Stimulated activated CD4-positive, alpha-beta T cell treated with anti-CD3 and anti-CD28 coated beads, TNF-alpha, amount 100 ng/mL, for 48 hours (primary cell): Measurements from ENCODE around the gene RMRP.
"Not testable (repeated sequence)": the region's sequence is repeated elsewhere in the genome, so short reads cannot be mapped to it uniquely, and the experiment has no call there.

ENCODE experiments used
- DNase-seq, 3 donors: peaks; one replicate each; pipeline ENCODE4 v3.0.0-alpha.2; 2020; ENCODE audit warnings: low read depth in 3 of 3

Gene RMRP

DNA sequence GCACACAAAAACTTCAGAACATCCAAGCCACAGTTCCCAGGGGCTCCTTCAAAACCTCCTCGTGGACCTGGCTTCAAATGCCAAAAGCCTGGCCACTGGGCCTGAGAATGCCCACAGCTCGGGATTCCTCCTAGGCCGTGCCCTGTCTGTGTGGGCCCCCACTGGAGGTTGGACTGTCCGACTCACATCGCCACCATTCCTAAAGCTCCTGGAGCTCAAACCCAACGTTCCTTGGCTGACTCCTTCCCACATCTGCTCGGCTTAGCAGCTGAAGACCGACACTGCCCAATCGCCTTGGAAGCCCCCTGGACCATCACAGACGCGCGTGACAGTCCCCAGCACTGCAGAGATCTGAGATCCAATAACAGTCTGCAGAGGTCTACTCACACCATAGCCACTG lies 14.8 kb downstream of the RMRP start:
- no peak for DNase-seq

DNA sequence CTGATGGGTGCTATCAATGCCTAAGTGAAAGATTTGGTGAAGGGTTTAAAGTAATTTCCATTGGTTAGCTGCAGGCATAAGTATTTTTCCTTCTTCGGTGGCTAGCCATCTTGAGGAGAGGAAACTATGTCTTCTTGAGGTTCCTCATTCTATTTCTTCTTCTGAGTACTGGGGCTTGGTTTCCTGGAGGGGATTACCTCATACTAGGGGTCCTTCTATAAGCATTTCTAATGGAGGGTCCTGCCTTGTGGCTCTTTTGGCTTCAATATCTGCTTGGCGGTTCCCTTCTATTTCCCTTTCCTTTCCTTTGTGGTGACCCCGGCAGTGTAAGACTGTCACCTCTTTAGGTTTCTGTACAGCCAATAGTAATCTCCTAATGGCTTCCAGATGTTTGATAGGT lies 16.3 kb downstream of the RMRP start:
- not testable (repeated sequence) for DNase-seq

- DNase-seq = not testable (repeated sequence)
These were observed 17.4 kb downstream of the RMRP start for GRCh38 chr9:35640431-35640830.

DNA sequence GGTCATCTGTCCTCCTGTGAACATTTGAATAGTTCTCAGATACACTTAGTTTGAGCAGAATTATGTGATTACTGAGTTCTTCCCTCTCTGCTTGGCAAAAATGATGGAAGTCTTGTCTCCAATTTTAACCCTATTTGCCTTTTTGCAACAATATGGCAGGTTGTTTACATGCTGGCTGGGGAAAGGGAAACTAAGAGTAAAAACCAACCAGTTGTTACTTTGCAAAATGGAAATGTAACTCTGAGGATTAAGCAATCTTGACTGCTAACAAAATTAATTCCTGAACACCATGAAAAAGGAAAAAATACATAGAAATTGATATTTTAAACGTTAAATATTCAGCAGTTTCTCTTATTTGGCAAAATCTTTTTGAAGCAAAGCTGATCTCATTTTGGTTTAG lies 18.2 kb downstream of the RMRP start:
- no peak for DNase-seq

DNA sequence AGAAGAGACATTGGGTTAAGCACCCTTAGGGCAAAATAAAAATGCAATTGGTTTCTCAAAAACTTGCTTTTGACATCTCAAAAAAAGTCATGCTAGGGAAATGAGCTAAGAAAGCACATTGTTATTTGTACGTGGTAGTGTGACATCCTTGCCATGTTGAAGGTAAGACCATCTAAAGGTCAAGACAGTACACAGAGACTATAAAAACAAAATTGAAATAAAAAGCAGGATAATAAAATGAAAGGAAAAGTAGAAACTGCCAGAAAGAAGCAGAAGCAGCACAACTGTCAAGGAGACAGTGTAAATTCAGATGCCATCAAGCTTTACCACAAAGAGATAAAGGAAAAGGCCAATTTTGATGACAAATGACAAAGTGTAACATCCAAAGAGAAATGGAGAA lies 18.6 kb downstream of the RMRP start:
- not testable (repeated sequence) for DNase-seq

GRCh38 chr9:35638751-35639150 lies 19.1 kb downstream of the RMRP start:
- not testable (repeated sequence) for DNase-seq

GRCh38 chr9:35637427-35637955 lies 20.3 kb downstream of the RMRP start:
- DNase-seq = not testable (repeated sequence)

DNA sequence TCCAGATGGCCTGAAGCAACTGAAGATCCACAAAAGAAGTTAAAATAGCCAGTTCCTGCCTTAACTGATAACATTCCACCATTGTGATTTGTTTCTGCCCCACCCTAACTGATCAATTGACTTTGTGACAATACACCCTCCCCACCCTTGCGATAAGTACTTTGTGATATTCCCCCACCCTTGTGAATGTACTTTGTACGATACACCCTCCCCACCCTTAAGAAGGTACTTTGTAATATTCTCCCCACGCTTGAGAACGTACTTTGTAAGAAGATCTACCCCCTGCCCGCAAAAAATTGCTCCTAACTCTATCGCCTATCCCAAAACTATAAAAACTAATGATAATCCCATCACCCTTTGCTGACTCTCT lies 21.0 kb downstream of the RMRP start:
- not testable (repeated sequence) for DNase-seq

DNA sequence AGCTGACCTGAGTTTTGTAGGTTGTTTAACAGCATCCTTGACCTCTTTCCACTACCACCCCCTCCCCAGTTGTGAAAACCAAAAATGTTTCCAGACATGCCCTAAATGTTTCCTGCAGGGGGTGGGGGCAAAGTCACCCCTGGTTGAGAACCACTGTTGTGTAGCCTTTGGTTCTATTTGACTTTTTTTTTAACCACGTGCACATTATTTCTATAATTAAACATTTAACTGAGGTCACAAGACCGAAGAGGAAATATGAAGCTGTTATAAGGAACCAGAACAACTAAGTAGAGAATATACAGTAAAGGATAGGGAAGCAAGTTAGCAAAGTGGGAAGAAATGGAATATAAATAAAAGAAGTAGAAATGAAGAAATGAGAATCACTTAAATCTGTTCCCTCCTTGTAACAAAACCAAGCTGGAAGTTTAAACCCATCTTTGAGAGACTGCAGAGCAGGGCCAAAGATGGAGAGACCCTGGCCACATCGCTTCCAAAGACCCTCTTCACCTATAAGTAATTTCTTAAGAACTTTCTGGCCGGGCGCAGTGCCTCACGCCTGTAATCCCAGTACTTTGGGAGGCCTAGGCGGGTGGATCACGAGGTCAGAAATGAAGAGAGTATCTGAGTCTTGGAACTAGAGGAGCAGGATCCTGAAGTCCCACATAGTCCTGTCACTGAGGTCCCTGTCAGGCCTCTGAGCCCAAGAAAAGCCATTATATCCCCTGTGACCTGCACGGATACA lies 21.5 kb downstream of the RMRP start:
- no peak for DNase-seq

GRCh38 chr9:35635730-35636129 lies 22.1 kb downstream of the RMRP start:
- no peak for DNase-seq

GRCh38 chr9:35629597-35629996 lies 28.2 kb downstream of the RMRP start:
- no peak for DNase-seq

DNA sequence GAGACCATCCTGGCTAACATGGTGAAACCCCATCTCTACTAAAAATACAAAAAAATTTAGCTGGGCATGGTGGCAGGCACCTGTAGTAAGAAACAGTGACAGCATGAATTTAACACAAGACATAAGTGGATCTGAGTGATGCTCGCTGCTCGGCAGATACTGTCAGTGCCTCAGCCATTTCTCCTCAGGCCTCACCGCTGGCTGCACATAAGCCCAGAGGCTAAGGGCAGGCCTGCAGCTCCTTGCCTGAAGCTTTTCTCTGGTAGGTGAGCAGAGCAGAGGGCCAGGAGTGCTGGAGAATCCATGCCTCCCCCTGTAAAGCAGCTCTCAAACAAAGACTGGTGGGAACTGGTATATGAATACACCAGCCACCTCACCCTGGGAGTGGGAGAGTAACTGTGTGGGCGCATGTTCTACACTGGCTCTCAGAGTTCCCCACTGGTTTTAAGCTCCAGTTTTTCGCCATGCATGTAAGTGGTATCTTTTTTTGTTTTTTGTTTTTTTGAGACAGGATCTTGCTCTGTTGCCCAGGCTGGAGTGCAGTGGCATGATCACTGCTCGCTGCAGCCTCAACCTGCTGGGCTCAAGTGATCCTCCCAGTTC lies 29.3 kb downstream of the RMRP start:
- DNase-seq = no peak

- no peak for DNase-seq
These were observed 30.2 kb downstream of the RMRP start for GRCh38 chr9:35627575-35627974.

DNA sequence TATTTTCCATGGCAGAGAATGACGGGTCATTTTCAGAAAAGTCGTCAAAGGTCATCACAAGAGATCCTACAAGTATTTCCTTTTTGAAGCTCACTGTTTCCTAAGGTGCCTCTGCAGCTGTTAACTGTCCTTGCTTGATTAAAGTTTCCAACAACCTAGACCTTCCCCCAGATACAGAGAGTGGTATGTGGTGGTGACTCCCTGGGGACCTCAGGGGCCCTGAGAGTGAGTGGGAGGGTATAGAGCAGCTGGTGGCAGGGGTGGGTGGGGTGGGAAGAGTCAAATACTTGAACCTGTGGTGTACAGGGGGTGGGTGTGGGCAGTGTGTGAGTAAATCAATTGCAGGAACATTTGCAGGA lies 38.0 kb downstream of the RMRP start:
- peak in 1 of 3 donors; percentile 31 for DNase-seq

DNA sequence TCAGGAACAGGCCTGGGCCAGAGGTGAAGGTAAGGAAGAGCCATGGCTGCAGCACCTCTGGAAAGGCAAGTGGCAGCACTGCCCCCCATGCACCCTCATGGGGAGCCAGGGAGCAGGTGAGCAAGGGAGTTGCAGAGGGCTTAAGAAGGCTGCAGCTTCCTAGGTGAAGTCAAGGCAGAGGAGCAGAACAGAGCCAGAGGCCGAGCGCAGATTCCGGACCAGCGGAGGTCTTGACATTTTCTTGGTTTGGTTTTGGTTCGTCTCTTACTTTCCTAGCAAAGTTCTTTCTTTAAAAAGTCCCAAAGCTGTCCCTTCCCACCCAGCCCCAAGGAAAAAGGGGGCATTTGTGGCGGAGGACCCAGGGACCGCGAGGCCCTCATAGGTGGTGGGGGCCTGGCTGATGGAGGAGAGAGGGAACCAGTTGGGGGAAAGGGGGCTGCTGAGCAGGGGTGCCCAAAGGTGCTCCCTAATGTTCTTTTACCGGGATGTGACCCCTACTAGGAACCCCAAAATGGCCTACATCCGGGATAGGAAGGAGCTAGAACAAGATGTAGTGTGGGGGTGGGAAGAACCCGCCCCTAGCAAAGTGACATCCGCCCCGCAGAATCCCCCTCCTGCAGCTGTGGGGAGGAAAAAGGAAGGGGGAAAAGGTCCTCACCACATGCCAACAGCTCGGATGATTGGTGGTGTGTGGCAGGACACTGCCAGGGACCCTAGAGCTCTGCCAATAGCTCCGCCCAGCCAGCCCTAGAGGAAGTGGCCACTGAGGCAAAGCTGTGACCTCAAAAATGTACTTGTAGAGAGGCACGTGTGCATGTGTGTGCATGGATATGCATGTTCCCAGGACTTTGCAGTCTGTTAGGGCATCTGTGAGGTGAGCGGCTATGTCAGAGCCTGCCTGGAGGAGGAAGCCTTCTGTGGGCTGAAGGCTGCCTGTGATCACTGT lies 38.7 kb downstream of the RMRP start:
- DNase-seq = peak in 2 of 3 donors; percentile 28 to 32

- no peak for DNase-seq
These were observed 39.5 kb downstream of the RMRP start, which contains the start of gene CD72 for GRCh38 chr9:35618325-35618727. Gene CD72 (minus strand): TSS chr9:35618413. CDS start chr9:35618303, 110 bp downstream.

DNA sequence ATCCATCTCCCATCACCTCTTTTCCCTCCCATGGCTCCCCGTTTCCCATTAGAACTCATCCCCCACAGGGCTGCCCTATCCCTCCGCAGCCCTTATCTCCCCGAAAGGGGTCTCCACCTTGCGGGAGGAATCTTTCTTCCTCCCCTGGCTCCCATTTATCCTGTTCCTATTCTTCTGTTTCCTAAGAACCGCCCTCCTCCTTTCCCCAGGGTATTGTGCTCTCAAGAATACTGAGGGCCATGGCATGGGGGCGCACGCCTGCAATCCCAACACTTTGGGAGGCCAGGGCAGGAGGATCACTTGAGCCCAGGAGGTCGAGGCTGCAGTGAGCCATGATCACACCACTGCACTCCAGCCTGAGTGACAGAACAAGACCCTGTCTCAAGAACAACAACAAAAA lies 40.3 kb downstream of the RMRP start:
- DNase-seq = no peak

DNA sequence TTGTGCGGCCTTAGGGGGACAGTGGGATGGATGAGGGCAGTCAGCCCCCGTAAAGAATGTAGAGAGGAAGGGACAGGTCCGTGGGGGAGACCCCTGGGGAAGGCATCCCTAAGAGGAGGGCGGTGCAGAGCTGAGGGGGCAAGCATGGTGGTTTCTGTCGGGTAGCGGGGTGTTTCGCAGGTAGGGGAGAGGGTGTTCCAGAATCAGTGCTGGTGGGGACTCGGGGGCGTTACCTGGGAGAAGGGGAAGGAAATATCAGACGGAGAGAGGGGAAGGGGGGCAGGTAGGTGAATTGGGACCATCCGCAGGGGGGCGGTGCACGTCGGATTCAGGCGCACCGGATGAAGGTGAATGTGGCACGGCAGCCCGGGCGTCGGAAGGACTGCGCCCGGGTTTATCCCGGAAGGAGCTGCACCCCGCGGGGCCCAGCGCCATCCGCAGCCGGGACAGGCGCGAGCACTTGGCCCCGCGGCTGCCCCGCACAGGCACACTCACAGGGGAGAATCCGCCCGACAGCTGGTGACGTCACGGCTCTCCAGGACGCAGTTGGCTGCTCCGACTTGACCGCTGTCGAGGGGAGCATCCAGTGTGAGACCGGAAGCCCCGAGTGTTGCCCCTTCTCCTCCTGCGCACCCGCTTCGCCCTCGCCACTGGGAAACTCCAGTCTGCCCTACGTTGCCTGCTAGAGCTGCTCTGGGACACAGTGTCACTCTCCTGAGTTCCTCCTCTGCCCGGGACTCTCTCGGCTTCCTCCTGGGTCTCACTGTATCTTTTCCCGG lies 40.9 kb downstream of the RMRP start:
- peak in 2 of 3 donors; percentile 24 to 59 for DNase-seq

- DNase-seq = no peak
These were observed 41.7 kb downstream of the RMRP start for GRCh38 chr9:35615981-35616680.

GRCh38 chr9:35612843-35613242 lies 45.0 kb downstream of the RMRP start:
- DNase-seq = no peak

DNA sequence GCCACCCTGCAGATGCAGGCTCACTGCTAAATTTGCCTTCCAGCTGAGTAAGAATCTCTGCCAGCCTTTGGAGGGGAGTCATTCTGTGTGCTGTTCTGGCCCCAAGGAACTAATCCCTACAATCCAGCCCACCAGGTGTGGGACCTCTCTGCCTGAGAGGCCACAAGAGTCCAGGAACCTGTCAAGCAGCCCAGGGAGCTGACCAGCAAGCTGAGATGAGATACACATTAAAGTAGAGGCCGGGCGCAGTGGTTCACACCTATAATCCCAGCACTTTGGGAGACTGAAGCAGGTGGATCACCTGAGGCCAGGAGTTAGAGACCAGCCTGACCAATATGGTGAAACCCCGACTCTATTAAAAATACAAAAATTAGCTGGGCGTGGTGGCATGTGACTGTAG lies 45.8 kb downstream of the RMRP start:
- DNase-seq = not testable (repeated sequence)
